Suppressor macrophage treated with lipopolysaccharide for 4 hours (primary cell): ENCODE data around the gene RETSAT.
A peak's percentile ranks its signal among the peaks of the same experiment; 100 is the strongest.
"Not testable (repeated sequence)": the region's sequence is repeated elsewhere in the genome, so short reads cannot be mapped to it uniquely, and the experiment has no call there.

ENCODE experiments used
- DNase-seq: peaks from one replicate; pipeline ENCODE4 v3.0.0-alpha.2; 2020

The RETSAT gene

GRCh38 chr2:85354286-85355072 lies at the start of gene RETSAT, which contains the start of gene ELMOD3:
RETSAT (minus strand) TSS chr2:85354528; CDS start chr2:85354507, 21 bp downstream.
ELMOD3 (plus strand) TSS chr2:85354769; CDS start chr2:85357199, 2,430 bp downstream.
- DNase-seq = peak; percentile 99

GRCh38 chr2:85401844-85402243 lies 47.5 kb upstream of the RETSAT start:
- no peak for DNase-seq

GRCh38 chr2:85401464-85401805 lies 47.1 kb upstream of the RETSAT start:
- no peak for DNase-seq

GRCh38 chr2:85400541-85401463 lies 46.5 kb upstream of the RETSAT start:
- DNase-seq = no peak

GRCh38 chr2:85400023-85400422 lies 45.7 kb upstream of the RETSAT start:
- no peak for DNase-seq

- no peak for DNase-seq
Observed at GRCh38 chr2:85399183-85399455, 44.8 kb upstream of the RETSAT start.

- no peak for DNase-seq
Observed at GRCh38 chr2:85398426-85399182, 44.3 kb upstream of the RETSAT start.

- DNase-seq = no peak
Observed at GRCh38 chr2:85397925-85398331, 43.6 kb upstream of the RETSAT start.

GRCh38 chr2:85396531-85397470 lies 42.5 kb upstream of the RETSAT start:
- DNase-seq = no peak

- no peak for DNase-seq
Observed at GRCh38 chr2:85395912-85396475, 41.7 kb upstream of the RETSAT start.

- no peak for DNase-seq
Observed at GRCh38 chr2:85394976-85395375, 40.6 kb upstream of the RETSAT start.

GRCh38 chr2:85394261-85394681 lies 39.9 kb upstream of the RETSAT start:
- DNase-seq = no peak

GRCh38 chr2:85393836-85394235 lies 39.5 kb upstream of the RETSAT start:
- no peak for DNase-seq

GRCh38 chr2:85390941-85391669 lies 36.8 kb upstream of the RETSAT start:
- peak; percentile 65 for DNase-seq

- no peak for DNase-seq
Observed at GRCh38 chr2:85388878-85389538, 34.7 kb upstream of the RETSAT start.

GRCh38 chr2:85387754-85388153 lies 33.4 kb upstream of the RETSAT start:
- DNase-seq = no peak

GRCh38 chr2:85385746-85386145 lies 31.4 kb upstream of the RETSAT start:
- DNase-seq = no peak

- no peak for DNase-seq
Observed at GRCh38 chr2:85383850-85384249, 29.5 kb upstream of the RETSAT start.

- DNase-seq = not testable (repeated sequence)
Observed at GRCh38 chr2:85383151-85383550, 28.8 kb upstream of the RETSAT start.

GRCh38 chr2:85380048-85380447 lies 25.7 kb upstream of the RETSAT start:
- DNase-seq = no peak

GRCh38 chr2:85378257-85378656 lies 23.9 kb upstream of the RETSAT start:
- no peak for DNase-seq
